ENCODE data around the gene GCM1. TPM values are rescaled to one million over a fixed set of nuclear protein-coding genes. Genes with fewer than 3 reads are reported as not detected.

The GCM1 gene
- total RNA-seq, 6 experiments from 2014 or later, result not detected

DNA sequence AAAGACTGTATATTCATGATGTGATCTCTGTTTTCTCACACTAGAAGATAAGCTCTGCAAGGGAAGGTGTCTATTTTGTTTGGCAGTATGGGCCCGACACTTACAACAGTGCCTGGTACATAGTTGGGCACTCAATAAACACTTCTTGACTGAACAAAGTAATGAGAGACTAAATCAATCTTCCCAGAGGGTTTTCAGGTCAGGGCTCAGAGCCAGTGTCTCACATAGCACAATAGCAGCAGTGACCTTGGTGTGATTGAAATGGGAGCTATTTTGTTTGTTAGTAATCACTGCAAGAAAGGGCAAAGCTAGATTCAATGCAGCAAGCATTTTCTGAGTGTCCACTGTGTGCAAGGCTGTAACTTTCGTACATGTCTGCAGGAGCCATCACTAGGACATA lies 26.4 kb upstream of the GCM1 start:
- Histone ChIP-seq H3K36me3 (no peaks in the 10 kb centered on the region), H3K4me3 (no peak overlapping the region), H3K27me3 (no peaks in the 10 kb centered on the region), H3K9me3 (no peaks in the 10 kb centered on the region), H3K27ac (no peak overlapping the region), H3K4me1 (peaks cover 0 to 10% (median 0%) of the 10 kb centered on the region in 4 donors)
- intact Hi-C loops (cut with DNase I), result loop anchor here in 1 of 2 donors (10.0 kb wide), 1 partner anchor 230 kb away; no protein-coding TSS in a partner anchor
- ATAC-seq, result peak in 3 of 4 donors; percentile 12 to 51 (median 46)
- DNase-seq, result no peak
- WGBS (ENCODE audit: insufficient coverage, low coverage, low lambda C conversion rate, missing lambda C conversion rate), result 55% methylated on average over 2 of the region's 2 CpGs
- TF ChIP-seq, protein P1, sequence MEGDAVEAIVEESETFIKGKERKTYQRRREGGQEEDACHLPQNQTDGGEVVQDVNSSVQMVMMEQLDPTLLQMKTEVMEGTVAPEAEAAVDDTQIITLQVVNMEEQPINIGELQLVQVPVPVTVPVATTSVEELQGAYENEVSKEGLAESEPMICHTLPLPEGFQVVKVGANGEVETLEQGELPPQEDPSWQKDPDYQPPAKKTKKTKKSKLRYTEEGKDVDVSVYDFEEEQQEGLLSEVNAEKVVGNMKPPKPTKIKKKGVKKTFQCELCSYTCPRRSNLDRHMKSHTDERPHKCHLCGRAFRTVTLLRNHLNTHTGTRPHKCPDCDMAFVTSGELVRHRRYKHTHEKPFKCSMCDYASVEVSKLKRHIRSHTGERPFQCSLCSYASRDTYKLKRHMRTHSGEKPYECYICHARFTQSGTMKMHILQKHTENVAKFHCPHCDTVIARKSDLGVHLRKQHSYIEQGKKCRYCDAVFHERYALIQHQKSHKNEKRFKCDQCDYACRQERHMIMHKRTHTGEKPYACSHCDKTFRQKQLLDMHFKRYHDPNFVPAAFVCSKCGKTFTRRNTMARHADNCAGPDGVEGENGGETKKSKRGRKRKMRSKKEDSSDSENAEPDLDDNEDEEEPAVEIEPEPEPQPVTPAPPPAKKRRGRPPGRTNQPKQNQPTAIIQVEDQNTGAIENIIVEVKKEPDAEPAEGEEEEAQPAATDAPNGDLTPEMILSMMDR (IDR thresholded peaks at IDR 0.05), result no peak
- TF ChIP-seq POLR2A (IDR thresholded peaks at IDR 0.05), result no peak

DNA sequence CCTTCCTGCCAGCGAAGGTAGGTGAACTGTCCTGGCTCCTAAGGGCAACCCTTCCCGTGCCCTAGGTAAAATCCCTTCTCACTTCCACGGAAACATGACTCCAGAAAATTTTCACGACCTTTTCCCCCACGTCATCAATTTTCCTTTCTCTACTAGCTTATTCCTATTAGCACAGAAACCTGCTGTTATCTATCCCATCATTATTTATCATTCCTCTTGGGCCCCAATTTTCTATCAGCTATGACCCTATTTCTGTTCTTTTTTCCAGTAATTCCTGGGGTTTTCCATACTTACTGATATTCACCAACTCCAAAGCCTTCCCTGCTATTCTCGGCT lies 23.8 kb upstream of the GCM1 start:
- Histone ChIP-seq H3K9me3 (no peaks in the 10 kb centered on the region), H3K27ac (no peak overlapping the region), H3K4me3 (no peak overlapping the region), H3K36me3 (no peaks in the 10 kb centered on the region), H3K27me3 (no peaks in the 10 kb centered on the region), H3K4me1 (peaks cover 0 to 10% (median 0%) of the 10 kb centered on the region in 4 donors)
- intact Hi-C loops (cut with DNase I), result loop anchor here in 1 of 2 donors (5.0 to 10.0 kb wide), 2 partner anchors 232 to 310 kb away; no protein-coding TSS in a partner anchor
- DNase-seq, result no peak
- ATAC-seq, result no peak
- TF ChIP-seq POLR2A (IDR thresholded peaks at IDR 0.05), result no peak
- TF ChIP-seq, protein P1 (IDR thresholded peaks at IDR 0.05), result no peak
- 59% methylated on average over 6 of the region's 6 CpGs for WGBS (ENCODE audit: insufficient coverage, low coverage, low lambda C conversion rate, missing lambda C conversion rate)

DNA sequence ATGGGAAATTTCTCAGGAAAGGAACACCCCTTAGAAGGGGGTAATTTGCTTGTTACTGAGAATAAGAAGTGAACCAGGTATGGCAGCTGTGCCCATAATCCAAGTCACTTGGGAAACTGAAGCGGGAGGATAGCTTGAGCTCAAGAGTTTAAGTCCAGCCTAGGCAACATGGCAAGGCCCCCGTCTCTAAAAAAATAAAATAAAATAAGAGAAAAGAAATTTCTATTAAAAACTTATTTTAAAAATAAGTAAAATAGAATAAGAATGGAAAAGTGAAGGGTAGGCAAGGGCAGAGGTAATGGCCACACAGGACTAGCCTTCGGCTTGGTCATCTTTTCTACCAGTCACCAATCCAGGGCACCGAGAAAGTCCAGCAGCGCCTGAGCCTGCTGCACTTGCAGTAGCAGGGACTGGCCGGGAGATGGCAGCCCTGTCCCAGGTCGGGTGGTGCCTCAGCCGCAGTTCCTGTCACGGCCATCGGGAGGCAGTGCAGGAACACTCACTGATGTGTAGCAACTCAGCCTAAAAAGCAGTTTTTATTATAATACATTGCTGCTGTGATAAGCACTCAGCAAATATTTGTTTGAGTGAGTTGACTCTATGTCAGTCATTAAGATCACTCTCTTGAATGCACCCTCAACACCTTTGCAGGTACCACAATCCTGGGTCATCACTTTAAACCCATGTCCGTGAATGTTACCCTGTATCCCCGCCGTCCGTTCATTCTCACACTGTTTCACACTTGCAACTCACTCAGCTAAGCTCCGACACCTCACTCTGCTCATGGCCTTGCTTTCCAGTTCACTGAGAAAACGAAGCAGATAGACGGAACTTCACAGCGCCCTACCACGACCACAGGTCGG lies 23.2 kb upstream of the GCM1 start:
- peaks cover 0 to 10% (median 0%) of the 10 kb centered on the region in 4 donors for H3K4me1 ChIP-seq
- H3K36me3 ChIP-seq, result no peaks in the 10 kb centered on the region
- TF ChIP-seq, protein P1 (IDR thresholded peaks at IDR 0.05), result peak; percentile 100
- no peak for TF ChIP-seq POLR2A (IDR thresholded peaks at IDR 0.05)
- intact Hi-C loops (cut with DNase I), result loop anchor here in 1 of 2 donors (5.0 to 10.0 kb wide), 2 partner anchors 233 to 310 kb away; no protein-coding TSS in a partner anchor
- H3K4me3 ChIP-seq, result no peak overlapping the region
- ATAC-seq (peak; percentile 100), DNase-seq (peak; percentile 89 to 92 (median 90))
- no peaks in the 10 kb centered on the region for H3K9me3 ChIP-seq
- WGBS (ENCODE audit: insufficient coverage, low coverage, low lambda C conversion rate, missing lambda C conversion rate), result 46% methylated on average over 19 of the region's 20 CpGs
- H3K27me3 ChIP-seq, result no peaks in the 10 kb centered on the region
- H3K27ac ChIP-seq, result no peak overlapping the region

DNA sequence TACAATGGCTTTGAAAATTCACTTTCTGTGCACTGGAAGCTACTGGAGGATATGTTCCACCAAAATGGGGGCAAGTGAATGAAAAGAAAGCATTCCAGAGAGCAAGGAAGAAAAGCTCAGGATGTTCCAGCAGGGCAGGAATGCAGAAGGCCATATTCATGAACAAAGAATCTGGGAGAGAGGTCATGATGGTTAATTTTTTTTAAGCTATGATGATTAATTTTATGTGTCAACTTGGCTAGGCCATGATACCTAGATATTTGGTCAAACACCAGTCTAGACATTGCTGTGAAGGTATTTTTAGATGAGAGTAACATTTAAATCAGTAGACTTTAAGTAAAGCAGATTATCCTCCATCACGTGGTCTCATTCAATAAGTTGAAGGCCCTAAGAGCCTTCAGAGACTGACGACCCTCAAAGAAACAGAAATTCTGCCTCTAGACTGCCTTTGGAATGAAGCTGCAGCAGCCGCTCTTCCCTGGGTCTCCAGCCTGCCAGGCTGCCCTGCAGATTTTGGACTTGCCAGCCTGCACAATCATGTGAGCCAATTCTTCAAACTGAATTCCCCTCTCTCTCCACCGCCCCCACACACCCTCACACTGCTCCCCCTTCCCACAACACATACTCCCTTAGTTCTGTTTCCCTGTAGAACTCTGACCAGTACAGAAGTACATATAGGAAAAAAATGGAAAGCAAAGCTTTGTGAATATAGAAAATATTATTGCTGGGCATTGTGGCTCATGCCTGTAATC lies 20.1 kb upstream of the GCM1 start:
- H3K36me3 ChIP-seq, result no peaks in the 10 kb centered on the region
- ATAC-seq (no peak), DNase-seq (no peak)
- no peaks in the 10 kb centered on the region for H3K27me3 ChIP-seq
- intact Hi-C loops (cut with DNase I), result no loop called here
- H3K4me1 ChIP-seq, result no peaks in the 10 kb centered on the region
- WGBS (ENCODE audit: insufficient coverage, low coverage, low lambda C conversion rate, missing lambda C conversion rate), result 77% methylated on average over 3 of the region's 4 CpGs
- no peak overlapping the region for H3K4me3 ChIP-seq
- no peak overlapping the region for H3K27ac ChIP-seq
- no peak for TF ChIP-seq POLR2A (IDR thresholded peaks at IDR 0.05)
- no peaks in the 10 kb centered on the region for H3K9me3 ChIP-seq
